Endothelial cell of umbilical vein (primary cell): ENCODE results near the gene TBX15. TPM values are rescaled to one million over a fixed set of nuclear protein-coding genes. Genes with fewer than 3 reads are reported as not detected.

Source experiments
- BruUV-seq: library from RNA; stranded (reverse); fragments of 400-500 nt; replicated peaks from 2 replicates; lab custom pipeline; 2021; lab: Mats Ljungman, UMichigan
- CTCF ChIA-PET: fragments of 300-600, 350-600 bp; sonication (Branson Sonifier 250); formaldehyde crosslinking; loops from one replicate; lab custom pipeline; 2021; ENCODE audit warnings: antibody characterized with exemption, inconsistent platforms; lab: Charles Lee
- POLR2A ChIA-PET: fragments of 300-600, 350-600 bp; sonication (Branson Sonifier 250); formaldehyde crosslinking; loops from one replicate; lab custom pipeline; 2021; ENCODE audit warnings: antibody characterized with exemption, inconsistent platforms; lab: Charles Lee
- DNase-seq: peaks from one replicate; pipeline ENCODE4 v3.0.0-alpha.2; 2011; ENCODE audit warnings: low read depth, low spot score
- FAIRE-seq: peaks from 2 replicates; lab custom pipeline; 2011; peaks lifted over from hg19 to GRCh38; lab: Jason Lieb, UNC
- H2AFZ ChIP-seq: 2 replicates; pipeline ENCODE4 v1.6.0; 2012; ENCODE audit warnings: low read depth, low read length, control low read depth, inconsistent platforms
- H3K27ac ChIP-seq: 2 replicates; pipeline ENCODE4 v1.5.1; 2011; ENCODE audit warnings: low read depth, mild to moderate bottlenecking, control low read depth, low read length, moderate library complexity; ENCODE audit not compliant: insufficient read depth
- H3K27me3 ChIP-seq, 2 experiments: 2 replicates each; pipeline versions ENCODE4 v1.6.0 to v1.6.1; 2011; ENCODE audit warnings: low read length in 2 of 2, mixed read lengths in 1 of 2; ENCODE audit not compliant: control insufficient read depth in 2 of 2, insufficient read depth in 2 of 2
- H3K36me3 ChIP-seq, 2 experiments: 2 replicates in 1 of 2; 3 replicates in 1 of 2; pipeline ENCODE4 v1.5.1; 2011; ENCODE audit warnings: low read length in 2 of 2, mild to moderate bottlenecking in 1 of 2, moderate library complexity in 1 of 2; ENCODE audit not compliant: control insufficient read depth in 2 of 2, insufficient read depth in 2 of 2; ENCODE audit errors: extremely low read depth in 1 of 2
- H3K4me1 ChIP-seq: 3 replicates; pipeline ENCODE4 v1.5.1; 2011; ENCODE audit warnings: mild to moderate bottlenecking, low read length; ENCODE audit not compliant: control insufficient read depth, insufficient read depth; ENCODE audit errors: extremely low read depth
- H3K4me2 ChIP-seq: 2 replicates; pipeline ENCODE4 v1.6.1; 2011; ENCODE audit warnings: low read length, control low read depth, mixed read lengths; ENCODE audit not compliant: insufficient read depth
- H3K4me3 ChIP-seq, 3 experiments: fragments of 200-600 bp in 1 of 3; sonication (generic), shearing (Covaris generic) in 1 of 3; replicated peaks in 1 of 3; 2 replicates each; pipeline ENCODE4 v1.5.1; 2011 to 2016; ENCODE audit warnings: control low read depth in 3 of 3, low read length in 3 of 3, mild to moderate bottlenecking in 2 of 3, inconsistent platforms in 1 of 3, low read depth in 1 of 3, moderate library complexity in 1 of 3; ENCODE audit not compliant: insufficient read depth in 1 of 3
- H3K79me2 ChIP-seq: 2 replicates; pipeline ENCODE4 v1.6.0; 2012; ENCODE audit warnings: low read length, inconsistent platforms; ENCODE audit not compliant: control insufficient read depth, insufficient read depth
- H3K9ac ChIP-seq: replicated peaks from 2 replicates; pipeline ENCODE3; 2011; ENCODE audit warnings: low read length, control low read depth; ENCODE audit not compliant: insufficient read depth; ENCODE audit errors: extremely low read depth
- H3K9me1 ChIP-seq: replicated peaks from 3 replicates; pipeline ENCODE4 v1.6.0; 2011; ENCODE audit warnings: mild to moderate bottlenecking, low read length; ENCODE audit not compliant: control insufficient read depth, insufficient read depth; ENCODE audit errors: extremely low read depth
- H3K9me3 ChIP-seq: replicated peaks from 2 replicates; pipeline ENCODE4 v1.5.1; 2012; ENCODE audit warnings: low read length, inconsistent platforms; ENCODE audit not compliant: control insufficient read depth, insufficient read depth
- H4K20me1 ChIP-seq: replicated peaks from 2 replicates; pipeline ENCODE3; 2011; ENCODE audit warnings: mild to moderate bottlenecking, low read length; ENCODE audit not compliant: control insufficient read depth, insufficient read depth; ENCODE audit errors: extremely low read depth
- EZH2 ChIP-seq: IDR thresholded peaks from 2 replicates; pipeline ENCODE4 v1.6.1; 2012; ENCODE audit warnings: borderline replicate concordance, low read depth, mild to moderate bottlenecking, moderate library complexity, low read length, inconsistent platforms; ENCODE audit not compliant: severe bottlenecking
- JUN ChIP-seq: IDR thresholded peaks from 2 replicates; pipeline ENCODE4 v1.6.1; 2011; ENCODE audit warnings: borderline replicate concordance, low read depth; ENCODE audit not compliant: insufficient read length, insufficient read depth
- dilution Hi-C: fragments of 300-500 bp; cut with MboI; formaldehyde crosslinking; loops from one replicate; pipeline ENCODE4 v1.15.0; 2019; ENCODE audit warnings: low sequenced_read_pairs; ENCODE audit not compliant: extremely low pct_ligation_motif_present
- intact Hi-C: fragments of 100-400 bp; cut with micrococcal nuclease; formaldehyde crosslinking; loops from one replicate; pipeline ENCODE4 v1.10.0; 2022
- polyA plus RNA-seq, 4 experiments: library from polyadenylated mRNA; depleted of rRNA in 3 of 4; stranded (reverse) in 3 of 4; unstranded in 1 of 4; fragments of >200 nt; gene quantifications; 2 replicates each; pipeline versions ENCODE4 v1.2.1 to v1.2.3, GENCODE V29; 2011 to 2012; ENCODE audit warnings: missing spikeins in 1 of 4
- total RNA-seq: library from RNA; stranded (reverse); gene quantifications from 2 replicates; pipeline ENCODE4 v1.2.3, GENCODE V29; 2021
- TF ChIP-seq, protein P1 (sequence below): IDR thresholded peaks from 2 replicates; pipeline ENCODE4 v1.6.1; 2011; ENCODE audit not compliant: insufficient read depth, insufficient read length

Gene TBX15
- total and polyA plus RNA-seq, 2 donors (not counting 3 experiments of a cell fraction or from before 2014, with no cell fraction given), result 0.01 TPM; not detected in 1

DNA sequence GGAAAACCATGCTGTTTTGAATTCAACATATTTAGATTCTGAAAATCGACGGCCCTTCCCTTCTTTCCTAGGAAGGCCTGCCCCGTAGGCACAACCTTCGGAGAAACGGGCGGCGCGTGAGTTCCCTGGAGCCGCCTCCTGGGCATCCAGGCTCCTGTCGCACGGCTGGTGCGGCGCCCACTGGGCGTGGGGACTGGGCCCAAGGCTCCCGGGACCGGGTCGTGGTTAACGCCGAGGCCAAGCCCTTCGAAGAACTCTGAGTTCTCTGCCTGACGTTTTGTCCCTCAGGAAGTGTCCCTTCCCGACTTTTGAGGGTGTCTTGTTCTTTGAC lies 19.2 kb upstream of the TBX15 start:
- intact Hi-C loops, result loop anchor here (5.0 to 10.0 kb wide), 2 partner anchors 270 to 933 kb away; no protein-coding TSS in a partner anchor
- TF ChIP-seq JUN (no peak), EZH2 (peak; percentile 75)

DNA sequence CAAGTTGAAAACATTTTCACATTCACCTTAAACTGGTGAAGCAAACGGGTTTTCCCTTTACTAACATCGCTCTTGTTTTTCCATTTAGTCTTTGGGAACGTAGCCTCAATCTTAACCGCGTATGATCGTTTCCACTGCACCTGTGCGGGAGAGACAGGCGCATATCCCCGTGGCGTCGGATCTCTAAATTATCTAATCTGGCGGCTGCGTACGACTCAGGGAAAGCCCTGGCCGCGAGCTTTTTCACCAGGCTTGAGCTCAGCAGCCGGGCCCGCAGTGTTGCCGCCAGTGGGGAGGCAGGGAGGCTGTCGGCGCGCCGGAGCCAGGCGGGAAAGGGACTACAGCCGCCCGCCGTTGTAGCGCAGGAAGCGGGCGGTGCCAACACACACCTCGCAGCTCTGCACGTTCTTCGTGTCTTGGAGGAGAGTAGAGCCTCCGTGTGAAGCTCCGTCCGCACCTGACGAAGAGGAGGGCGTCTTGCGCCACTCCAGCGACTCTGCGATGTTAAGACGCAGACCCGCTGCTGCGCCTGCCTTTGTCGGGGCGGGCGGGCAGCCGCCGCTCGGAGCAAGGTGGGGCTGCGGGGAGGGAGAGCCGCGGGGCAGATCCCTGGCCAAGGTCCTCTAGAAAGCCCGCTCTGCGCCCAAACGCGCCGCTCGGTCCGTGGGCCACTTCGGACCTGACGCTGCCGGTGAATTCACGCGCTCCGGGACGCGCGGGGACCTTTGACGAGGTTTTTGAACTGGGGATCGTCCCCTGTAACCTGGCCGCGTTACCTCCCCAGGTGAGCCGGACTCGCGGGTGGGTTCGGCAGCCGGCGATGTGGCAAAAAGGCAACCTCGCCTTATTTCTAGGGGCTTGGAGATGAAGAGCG lies 18.5 kb upstream of the TBX15 start:
- POLR2A ChIA-PET, result no interaction called here
- Histone ChIP-seq H3K4me1 (peaks cover 15% of the 10 kb centered on the region), H3K4me2 (no peak overlapping the region), H3K4me3 (no peak overlapping the region), H3K9me1 (no peaks in the 10 kb centered on the region), H3K79me2 (no peaks in the 10 kb centered on the region), H3K27me3 (peaks cover 71 to 87% of the 10 kb centered on the region in 2 experiments), H3K27ac (no peak overlapping the region), H3K9me3 (no peaks in the 10 kb centered on the region), H3K9ac (no peak overlapping the region), H2AFZ (no peak overlapping the region), H4K20me1 (no peaks in the 10 kb centered on the region), H3K36me3 (no peaks in the 10 kb centered on the region)
- intact Hi-C loops, result loop anchor here (5.0 to 10.0 kb wide), 2 partner anchors 271 to 932 kb away; no protein-coding TSS in a partner anchor
- dilution Hi-C loops, result no loop called here
- no peak for DNase-seq
- CTCF ChIA-PET, result no interaction called here
- TF ChIP-seq EZH2, result peak; percentile 71
- TF ChIP-seq, protein P1, sequence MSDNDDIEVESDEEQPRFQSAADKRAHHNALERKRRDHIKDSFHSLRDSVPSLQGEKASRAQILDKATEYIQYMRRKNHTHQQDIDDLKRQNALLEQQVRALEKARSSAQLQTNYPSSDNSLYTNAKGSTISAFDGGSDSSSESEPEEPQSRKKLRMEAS, result no peak
- no TSS peak for BruUV-seq
- FAIRE-seq, result no peak

More for the DNA sequence above, 19.2 kb upstream of the TBX15 start:
- peaks cover 10% of the 10 kb centered on the region for H3K4me1 ChIP-seq
- no peak overlapping the region for H3K9ac ChIP-seq
- no TSS peak for BruUV-seq
- no peaks in the 10 kb centered on the region for H3K79me2 ChIP-seq
- H4K20me1 ChIP-seq, result no peaks in the 10 kb centered on the region
- no peak overlapping the region for H2AFZ ChIP-seq
- CTCF ChIA-PET, result interaction anchor here (1.8 to 2.7 kb wide), 3 partner anchors 12 to 934 kb away, joined by 6 to 69 read pairs (median 23); no protein-coding TSS in a partner anchor
- dilution Hi-C loops, result no loop called here
- DNase-seq (no peak), FAIRE-seq (no peak)
- H3K9me3 ChIP-seq, result no peaks in the 10 kb centered on the region
- no peaks in the 10 kb centered on the region for H3K36me3 ChIP-seq
- H3K4me2 ChIP-seq, result no peak overlapping the region
- no peaks in the 10 kb centered on the region for H3K9me1 ChIP-seq
- POLR2A ChIA-PET, result no interaction called here
- no peak overlapping the region for H3K27ac ChIP-seq
- peaks cover 67 to 82% of the 10 kb centered on the region in 2 experiments for H3K27me3 ChIP-seq
- no peak overlapping the region for H3K4me3 ChIP-seq
